Mammary microvascular endothelial cell (primary cell): Measurements from ENCODE around the gene LRTM2. TPM values are rescaled to one million over a fixed set of nuclear protein-coding genes. Genes with fewer than 3 reads are reported as not detected.

Source experiments
- total RNA-seq: library from RNA; depleted of rRNA; stranded (reverse); fragments of >200 nt; gene quantifications from 2 replicates; pipeline ENCODE4 v1.2.3, GENCODE V29; 2015

The LRTM2 gene
- not detected in 2 replicates for total RNA-seq

GRCh38 chr12:1820191-1820895 lies at the start of gene LRTM2:
LRTM2 (plus strand) TSS chr12:1820565; CDS start chr12:1828149, 7,584 bp downstream.

Other genes starting within 250 kb of the LRTM2 start
- gene FBXL14, start 226.0 kb upstream of the LRTM2 start, total RNA-seq, result 9.2 and 10.2 TPM in 2 replicates
- not detected in 2 replicates for gene WNT5B, start 191.3 kb upstream of the LRTM2 start, total RNA-seq
- gene ADIPOR2, start 129.5 kb upstream of the LRTM2 start, total RNA-seq, result 24.8 and 25.6 TPM in 2 replicates
- gene CACNA2D4, start 98.1 kb downstream of the LRTM2 start, total RNA-seq, result not detected in 2 replicates
- gene DCP1B, start 183.9 kb downstream of the LRTM2 start, total RNA-seq, result 14.8 and 14.9 TPM in 2 replicates
- gene CACNA1C, start 232.4 kb downstream of the LRTM2 start, total RNA-seq, result 0.05 and 0.20 TPM in 2 replicates